ENCODE data around the gene POU2F3.

The POU2F3 gene

GRCh38 chr11:120280600-120281051 lies 40.7 kb downstream of the POU2F3 start:
- H4K5ac ChIP-seq (ENCODE audit: low read length) = no peak overlapping the region
- H2BK5ac ChIP-seq (ENCODE audit: low read length) = no peak overlapping the region
- no peak overlapping the region for H3K27ac ChIP-seq (ENCODE audit: low read depth, low read length)
- no peak overlapping the region for H4K8ac ChIP-seq (ENCODE audit: low read depth, low read length)
- H2BK120ac ChIP-seq (ENCODE audit: low read depth, low read length) = no peak overlapping the region
- no CpG with 5 or more reads among the region's 5 CpGs for WGBS (ENCODE audit: extremely low coverage, insufficient coverage, low lambda C conversion rate)
- H3K9ac ChIP-seq (ENCODE audit: low read length) = no peak overlapping the region
- H3K79me1 ChIP-seq (ENCODE audit: low read length) = no peaks in the 10 kb centered on the region
- no peak overlapping the region for H3K56ac ChIP-seq (ENCODE audit: low read length)
- DNase-seq = no peak
- H2AK5ac ChIP-seq (ENCODE audit: low read length) = no peak overlapping the region
- no peak overlapping the region for H3K4me2 ChIP-seq (ENCODE audit: low read length)
- H3K79me2 ChIP-seq (ENCODE audit: control insufficient read depth, insufficient read depth, low read length) = no peaks in the 10 kb centered on the region
- no peaks in the 10 kb centered on the region for H3K27me3 ChIP-seq (ENCODE audit: insufficient read depth, low read length, poor library complexity)
- no peak overlapping the region for H2BK15ac ChIP-seq (replicated peaks; ENCODE audit: low read depth)
- no peak overlapping the region for H3K23ac ChIP-seq (ENCODE audit: low read length)
- H3K4me1 ChIP-seq (ENCODE audit: control insufficient read depth, low read depth, low read length) = no peaks in the 10 kb centered on the region
- no peak overlapping the region for H3K18ac ChIP-seq (ENCODE audit: low read length)
- H3K4me3 ChIP-seq (ENCODE audit: low read length) = no peak overlapping the region
- H3K4ac ChIP-seq (ENCODE audit: low read depth, low read length) = no peak overlapping the region
- H3K36me3 ChIP-seq (ENCODE audit: control insufficient read depth, insufficient read depth, low read length) = no peaks in the 10 kb centered on the region

DNA sequence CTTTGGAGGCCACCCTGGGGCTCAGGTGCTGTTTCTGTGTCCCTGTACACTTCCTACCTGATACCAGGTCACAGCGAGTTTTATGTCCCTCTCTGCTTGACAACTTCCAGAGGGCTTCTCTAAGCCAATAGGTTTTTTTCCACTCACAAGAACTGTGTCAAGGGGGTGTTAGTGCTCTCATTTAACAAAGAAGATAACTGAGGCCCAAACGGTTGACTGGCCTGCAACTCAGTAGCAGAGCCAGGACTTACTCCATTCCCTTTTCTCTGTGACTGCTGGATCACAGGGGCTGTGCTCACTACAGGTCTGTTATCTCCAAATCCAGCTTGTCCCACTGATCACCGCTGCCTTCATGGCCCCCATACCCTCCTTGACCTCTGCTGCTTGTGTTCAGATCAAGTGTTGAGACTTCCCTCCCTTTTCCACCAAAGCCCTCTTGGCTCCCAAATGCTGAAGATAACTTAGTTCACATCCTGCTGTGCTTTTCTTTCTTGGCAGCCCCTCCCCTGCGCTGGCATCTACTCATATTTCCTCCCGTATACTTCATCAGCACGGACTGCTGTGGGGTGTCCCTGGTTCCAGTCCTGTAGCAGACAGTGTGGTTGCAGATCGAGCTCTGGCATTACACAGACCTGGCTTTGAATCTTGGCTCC lies 41.3 kb downstream of the POU2F3 start:
- H3K4me2 ChIP-seq (ENCODE audit: low read length) = no peak overlapping the region
- no peak for DNase-seq
- H3K56ac ChIP-seq (ENCODE audit: low read length) = no peak overlapping the region
- no peak overlapping the region for H3K18ac ChIP-seq (ENCODE audit: low read length)
- no CpG with 5 or more reads among the region's 7 CpGs for WGBS (ENCODE audit: extremely low coverage, insufficient coverage, low lambda C conversion rate)
- H3K36me3 ChIP-seq (ENCODE audit: control insufficient read depth, insufficient read depth, low read length) = no peaks in the 10 kb centered on the region
- H2BK5ac ChIP-seq (ENCODE audit: low read length) = no peak overlapping the region
- H4K5ac ChIP-seq (ENCODE audit: low read length) = no peak overlapping the region
- H3K4me1 ChIP-seq (ENCODE audit: control insufficient read depth, low read depth, low read length) = no peaks in the 10 kb centered on the region
- no peak overlapping the region for H2AK5ac ChIP-seq (ENCODE audit: low read length)
- no peaks in the 10 kb centered on the region for H3K79me2 ChIP-seq (ENCODE audit: control insufficient read depth, insufficient read depth, low read length)
- no peak overlapping the region for H4K8ac ChIP-seq (ENCODE audit: low read depth, low read length)
- no peak overlapping the region for H3K4me3 ChIP-seq (ENCODE audit: low read length)
- no peak overlapping the region for H2BK15ac ChIP-seq (replicated peaks; ENCODE audit: low read depth)
- H3K9ac ChIP-seq (ENCODE audit: low read length) = no peak overlapping the region
- H3K4ac ChIP-seq (ENCODE audit: low read depth, low read length) = no peak overlapping the region
- H2BK120ac ChIP-seq (ENCODE audit: low read depth, low read length) = no peak overlapping the region
- H3K27ac ChIP-seq (ENCODE audit: low read depth, low read length) = no peak overlapping the region
- no peaks in the 10 kb centered on the region for H3K79me1 ChIP-seq (ENCODE audit: low read length)
- no peak overlapping the region for H3K23ac ChIP-seq (ENCODE audit: low read length)
- H3K27me3 ChIP-seq (ENCODE audit: insufficient read depth, low read length, poor library complexity) = no peaks in the 10 kb centered on the region

GRCh38 chr11:120283124-120283523 lies 43.2 kb downstream of the POU2F3 start:
- Histone ChIP-seq H3K56ac (ENCODE audit: low read length) (no peak overlapping the region), H3K4me2 (ENCODE audit: low read length) (no peak overlapping the region)

DNA sequence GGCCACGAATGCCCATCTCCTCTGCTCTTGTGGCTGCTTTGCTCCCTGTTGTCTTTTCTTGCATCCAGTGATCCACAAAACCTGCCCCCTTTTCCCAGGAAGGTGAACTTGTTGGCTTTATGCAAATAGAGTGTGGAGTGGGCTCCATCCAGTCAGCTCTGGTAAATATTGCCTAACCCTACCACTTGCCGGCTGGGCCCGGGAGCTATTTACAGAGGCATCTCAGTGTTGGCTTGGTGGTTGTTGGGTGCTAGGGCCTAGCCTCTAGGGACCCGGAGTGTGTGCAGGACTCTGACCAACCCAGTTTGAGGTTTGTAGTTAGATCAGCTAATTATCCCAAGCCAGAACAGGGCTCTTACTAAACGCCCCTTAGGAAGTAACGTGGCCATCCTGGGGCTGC lies 44.3 kb downstream of the POU2F3 start:
- Histone ChIP-seq H2BK5ac (ENCODE audit: low read length) (no peak overlapping the region), H2AK5ac (ENCODE audit: low read length) (no peak overlapping the region), H2BK15ac (replicated peaks; ENCODE audit: low read depth) (no peak overlapping the region), H3K36me3 (ENCODE audit: control insufficient read depth, insufficient read depth, low read length) (no peaks in the 10 kb centered on the region), H3K18ac (ENCODE audit: low read length) (no peak overlapping the region), H3K4me3 (ENCODE audit: low read length) (no peak overlapping the region), H3K9ac (ENCODE audit: low read length) (no peak overlapping the region), H4K5ac (ENCODE audit: low read length) (no peak overlapping the region), H3K79me2 (ENCODE audit: control insufficient read depth, insufficient read depth, low read length) (no peaks in the 10 kb centered on the region), H3K27ac (ENCODE audit: low read depth, low read length) (no peak overlapping the region), H3K4ac (ENCODE audit: low read depth, low read length) (no peak overlapping the region), H3K4me1 (ENCODE audit: control insufficient read depth, low read depth, low read length) (no peaks in the 10 kb centered on the region), H2BK120ac (ENCODE audit: low read depth, low read length) (no peak overlapping the region), H3K79me1 (ENCODE audit: low read length) (no peaks in the 10 kb centered on the region), H3K4me2 (ENCODE audit: low read length) (no peak overlapping the region), H3K23ac (ENCODE audit: low read length) (no peak overlapping the region), H3K56ac (ENCODE audit: low read length) (no peak overlapping the region), H4K8ac (ENCODE audit: low read depth, low read length) (no peak overlapping the region), H3K27me3 (ENCODE audit: insufficient read depth, low read length, poor library complexity) (no peaks in the 10 kb centered on the region)
- no CpG with 5 or more reads among the region's 6 CpGs for whole genome bisulfite sequencing (ENCODE audit: extremely low coverage, insufficient coverage, low lambda C conversion rate)
- DNase-seq = no peak

More at GRCh38 chr11:120283124-120283523, 43.2 kb downstream of the POU2F3 start:
- Histone ChIP-seq H3K4me3 (ENCODE audit: low read length) (no peak overlapping the region), H3K4me1 (ENCODE audit: control insufficient read depth, low read depth, low read length) (no peaks in the 10 kb centered on the region), H4K5ac (ENCODE audit: low read length) (no peak overlapping the region), H4K8ac (ENCODE audit: low read depth, low read length) (no peak overlapping the region), H2AK5ac (ENCODE audit: low read length) (no peak overlapping the region), H3K27me3 (ENCODE audit: insufficient read depth, low read length, poor library complexity) (no peaks in the 10 kb centered on the region), H3K23ac (ENCODE audit: low read length) (no peak overlapping the region), H3K79me1 (ENCODE audit: low read length) (no peaks in the 10 kb centered on the region), H3K9ac (ENCODE audit: low read length) (no peak overlapping the region), H2BK120ac (ENCODE audit: low read depth, low read length) (no peak overlapping the region), H3K27ac (ENCODE audit: low read depth, low read length) (no peak overlapping the region), H2BK15ac (replicated peaks; ENCODE audit: low read depth) (no peak overlapping the region), H3K36me3 (ENCODE audit: control insufficient read depth, insufficient read depth, low read length) (no peaks in the 10 kb centered on the region), H3K79me2 (ENCODE audit: control insufficient read depth, insufficient read depth, low read length) (no peaks in the 10 kb centered on the region), H3K18ac (ENCODE audit: low read length) (no peak overlapping the region), H2BK5ac (ENCODE audit: low read length) (no peak overlapping the region), H3K4ac (ENCODE audit: low read depth, low read length) (no peak overlapping the region)
- WGBS (ENCODE audit: extremely low coverage, insufficient coverage, low lambda C conversion rate) = no CpG with 5 or more reads among the region's 2 CpGs
- no peak for DNase-seq

- no peak overlapping the region for H3K18ac ChIP-seq (ENCODE audit: low read length)
- H3K36me3 ChIP-seq (ENCODE audit: control insufficient read depth, insufficient read depth, low read length) = no peaks in the 10 kb centered on the region
- DNase-seq = no peak
- H3K4me2 ChIP-seq (ENCODE audit: low read length) = no peak overlapping the region
- no peak overlapping the region for H3K4me3 ChIP-seq (ENCODE audit: low read length)
- WGBS (ENCODE audit: extremely low coverage, insufficient coverage, low lambda C conversion rate) = no CpG with 5 or more reads among the region's 4 CpGs
- no peak overlapping the region for H3K56ac ChIP-seq (ENCODE audit: low read length)
- H2BK5ac ChIP-seq (ENCODE audit: low read length) = no peak overlapping the region
- H3K4me1 ChIP-seq (ENCODE audit: control insufficient read depth, low read depth, low read length) = no peaks in the 10 kb centered on the region
- H3K9ac ChIP-seq (ENCODE audit: low read length) = no peak overlapping the region
- H2AK5ac ChIP-seq (ENCODE audit: low read length) = no peak overlapping the region
- no peak overlapping the region for H4K5ac ChIP-seq (ENCODE audit: low read length)
- H2BK120ac ChIP-seq (ENCODE audit: low read depth, low read length) = no peak overlapping the region
- no peaks in the 10 kb centered on the region for H3K27me3 ChIP-seq (ENCODE audit: insufficient read depth, low read length, poor library complexity)
- H2BK15ac ChIP-seq (replicated peaks; ENCODE audit: low read depth) = no peak overlapping the region
- H3K23ac ChIP-seq (ENCODE audit: low read length) = no peak overlapping the region
- no peak overlapping the region for H4K8ac ChIP-seq (ENCODE audit: low read depth, low read length)
- no peaks in the 10 kb centered on the region for H3K79me1 ChIP-seq (ENCODE audit: low read length)
- no peaks in the 10 kb centered on the region for H3K79me2 ChIP-seq (ENCODE audit: control insufficient read depth, insufficient read depth, low read length)
- H3K27ac ChIP-seq (ENCODE audit: low read depth, low read length) = no peak overlapping the region
- H3K4ac ChIP-seq (ENCODE audit: low read depth, low read length) = no peak overlapping the region
Observed at GRCh38 chr11:120285256-120285655, 45.3 kb downstream of the POU2F3 start.

DNA sequence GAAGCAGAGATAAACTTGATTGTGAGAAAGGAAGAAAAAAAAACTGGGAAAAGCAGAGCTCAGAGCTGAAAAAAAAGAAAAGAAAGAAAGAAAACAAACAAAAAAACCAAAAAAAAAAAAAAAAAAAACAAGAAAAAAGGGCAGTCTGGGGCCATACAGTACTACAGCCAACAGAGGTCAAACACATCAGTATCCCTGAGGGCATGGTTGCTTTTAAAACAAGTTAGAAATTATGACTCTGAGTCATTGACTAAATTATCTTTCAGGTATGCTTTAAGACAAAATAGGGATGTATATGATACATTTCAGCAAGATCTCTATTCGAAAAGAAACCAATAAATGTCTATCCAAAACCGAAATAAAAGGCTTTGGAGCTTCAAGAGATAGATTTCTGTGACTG lies 48.1 kb downstream of the POU2F3 start:
- Histone ChIP-seq H3K36me3 (ENCODE audit: control insufficient read depth, insufficient read depth, low read length) (no peaks in the 10 kb centered on the region), H2AK5ac (ENCODE audit: low read length) (no peak overlapping the region), H3K79me1 (ENCODE audit: low read length) (no peaks in the 10 kb centered on the region), H3K4ac (ENCODE audit: low read depth, low read length) (no peak overlapping the region), H3K4me1 (ENCODE audit: control insufficient read depth, low read depth, low read length) (no peaks in the 10 kb centered on the region), H3K4me2 (ENCODE audit: low read length) (no peak overlapping the region), H3K18ac (ENCODE audit: low read length) (no peak overlapping the region), H2BK120ac (ENCODE audit: low read depth, low read length) (no peak overlapping the region), H3K9ac (ENCODE audit: low read length) (no peak overlapping the region), H3K27ac (ENCODE audit: low read depth, low read length) (no peak overlapping the region), H3K27me3 (ENCODE audit: insufficient read depth, low read length, poor library complexity) (no peaks in the 10 kb centered on the region), H2BK5ac (ENCODE audit: low read length) (no peak overlapping the region), H4K8ac (ENCODE audit: low read depth, low read length) (no peak overlapping the region), H2BK15ac (replicated peaks; ENCODE audit: low read depth) (no peak overlapping the region), H3K4me3 (ENCODE audit: low read length) (no peak overlapping the region), H4K5ac (ENCODE audit: low read length) (no peak overlapping the region), H3K23ac (ENCODE audit: low read length) (no peak overlapping the region), H3K56ac (ENCODE audit: low read length) (no peak overlapping the region), H3K79me2 (ENCODE audit: control insufficient read depth, insufficient read depth, low read length) (no peaks in the 10 kb centered on the region)
- no CpG with 5 or more reads among the region's 2 CpGs for WGBS (ENCODE audit: extremely low coverage, insufficient coverage, low lambda C conversion rate)
- no peak for DNase-seq

Measured in mesendoderm (in vitro differentiated cells).